HAP-1 (cell line): ENCODE measurements around the gene CEP44.
A peak's percentile ranks its signal among the peaks of the same experiment; 100 is the strongest.

ENCODE experiments used
- DNase-seq, 2 experiments: peaks; one replicate each; pipeline ENCODE4 v3.0.0-alpha.2; 2016 to 2020; ENCODE audit warnings: low spot score in 2 of 2
- H3K27me3 ChIP-seq: fragments of 250-450 bp; sonication (Bioruptor Pico); 2 replicates; pipeline ENCODE4 v1.5.1; 2020; ENCODE audit warnings: low read depth, mild to moderate bottlenecking, moderate library complexity
- H3K36me3 ChIP-seq: fragments of 250-450 bp; sonication (Bioruptor Pico); replicated peaks from 2 replicates; pipeline ENCODE4 v1.5.1; 2020; ENCODE audit warnings: mild to moderate bottlenecking
- H3K4me1 ChIP-seq: fragments of 250-450 bp; sonication (Bioruptor Pico); 2 replicates; pipeline ENCODE4 v1.5.1; 2020; ENCODE audit warnings: mild to moderate bottlenecking
- H3K4me3 ChIP-seq: fragments of 250-450 bp; sonication (Bioruptor Pico); 2 replicates; pipeline ENCODE4 v1.5.1; 2020; ENCODE audit warnings: mild to moderate bottlenecking, moderate library complexity
- H3K9me3 ChIP-seq: fragments of 250-450 bp; sonication (Bioruptor Pico); 2 replicates; pipeline ENCODE4 v1.5.1; 2020; ENCODE audit warnings: mild to moderate bottlenecking, moderate library complexity
- in situ Hi-C: fragments of 300-500 bp; cut with MboI; formaldehyde crosslinking; loops from 3 replicates; pipeline ENCODE4 v1.14.3; 2020; ENCODE audit warnings: low sequenced_read_pairs, inconsistent platforms, mixed read lengths

CEP44 gene

DNA sequence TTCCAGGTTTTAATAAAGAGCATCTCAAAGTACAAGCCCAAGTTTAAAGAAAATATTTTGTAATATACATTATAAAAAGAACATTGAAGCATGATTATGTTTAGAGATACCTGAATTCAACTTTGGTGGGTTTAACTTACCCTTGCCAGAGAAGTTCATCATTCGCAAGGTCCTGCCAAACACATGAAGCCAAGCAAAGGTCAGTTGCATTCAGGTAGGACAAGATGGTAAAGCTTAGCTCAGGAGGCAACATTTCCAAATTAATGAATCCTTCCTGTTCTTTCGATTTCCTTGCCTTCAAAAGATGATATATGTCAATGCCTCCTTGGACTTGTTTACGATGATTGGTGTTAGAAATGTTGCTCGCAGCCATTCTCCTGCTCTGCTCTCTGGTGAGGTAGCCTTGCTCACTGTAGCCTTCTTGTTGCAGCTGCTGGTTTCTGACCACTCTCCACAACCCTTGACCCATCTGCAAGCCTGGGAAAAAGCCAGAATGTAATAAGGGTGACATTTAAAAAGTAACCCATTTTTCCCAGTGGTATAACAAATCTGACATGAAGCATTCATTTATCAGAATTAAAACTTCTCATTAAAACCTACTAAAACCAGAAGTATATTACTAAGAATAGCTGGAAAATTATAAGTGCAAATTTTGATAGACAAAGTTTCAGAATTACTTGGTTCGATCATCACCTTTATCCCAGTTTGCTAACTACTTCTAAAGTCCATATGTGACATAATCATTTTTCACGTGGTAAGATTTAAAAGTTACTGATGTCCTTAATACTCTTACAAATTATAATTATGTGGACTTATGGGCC lies 20.9 kb upstream of the CEP44 start:
- Histone ChIP-seq H3K4me3 (no peak overlapping the region), H3K36me3 (no peaks in the 10 kb centered on the region), H3K4me1 (peaks cover 29% of the 10 kb centered on the region), H3K27me3 (no peaks in the 10 kb centered on the region), H3K9me3 (no peaks in the 10 kb centered on the region)
- DNase-seq: no peak
- in situ Hi-C loops: no loop called here

GRCh38 chr4:174263445-174263736 lies 20.3 kb upstream of the CEP44 start:
- Histone ChIP-seq H3K4me1 (peaks cover 34% of the 10 kb centered on the region), H3K9me3 (no peaks in the 10 kb centered on the region)
- in situ Hi-C loops: no loop called here

GRCh38 chr4:174265916-174266315 lies 17.8 kb upstream of the CEP44 start:
- Histone ChIP-seq H3K27me3 (no peaks in the 10 kb centered on the region), H3K4me1 (peaks cover 27% of the 10 kb centered on the region), H3K36me3 (no peaks in the 10 kb centered on the region), H3K9me3 (no peaks in the 10 kb centered on the region), H3K4me3 (no peak overlapping the region)
- in situ Hi-C loops: no loop called here
- no peak for DNase-seq

More at GRCh38 chr4:174263445-174263736, 20.3 kb upstream of the CEP44 start:
- Histone ChIP-seq H3K27me3 (no peaks in the 10 kb centered on the region), H3K4me3 (no peak overlapping the region), H3K36me3 (no peaks in the 10 kb centered on the region)
- no peak for DNase-seq

- no peaks in the 10 kb centered on the region for H3K36me3 ChIP-seq
- no peak overlapping the region for H3K4me3 ChIP-seq
- no peak for DNase-seq
- H3K27me3 ChIP-seq: no peaks in the 10 kb centered on the region
- in situ Hi-C loops: no loop called here
- no peaks in the 10 kb centered on the region for H3K9me3 ChIP-seq
- H3K4me1 ChIP-seq: peaks cover 27% of the 10 kb centered on the region
These were observed 17.3 kb upstream of the CEP44 start for GRCh38 chr4:174266416-174266815.

DNA sequence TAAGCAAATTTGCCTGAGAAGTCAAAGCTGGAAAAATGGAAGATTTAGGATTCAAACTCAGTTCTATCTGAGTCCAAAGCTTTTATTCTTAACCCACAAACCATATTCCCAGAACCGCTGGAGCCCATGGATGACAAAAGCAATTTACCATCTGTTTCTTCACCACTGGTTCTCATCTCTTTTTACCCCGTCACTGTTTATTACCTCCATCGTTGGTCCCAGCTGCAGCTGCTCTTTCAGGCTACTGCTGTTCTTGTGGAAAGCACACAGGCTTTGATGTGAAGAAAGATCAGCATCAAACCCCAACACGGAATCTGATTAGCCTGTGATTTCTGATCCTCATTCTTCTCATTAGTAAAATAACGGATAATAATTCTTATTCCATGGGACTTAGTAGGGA lies 9.8 kb upstream of the CEP44 start:
- DNase-seq: no peak
- no peaks in the 10 kb centered on the region for H3K9me3 ChIP-seq
- H3K36me3 ChIP-seq: no peaks in the 10 kb centered on the region
- peaks cover 8% of the 10 kb centered on the region for H3K4me1 ChIP-seq
- no peaks in the 10 kb centered on the region for H3K27me3 ChIP-seq
- H3K4me3 ChIP-seq: no peak overlapping the region
- in situ Hi-C loops: no loop called here

- Histone ChIP-seq H3K9me3 (no peaks in the 10 kb centered on the region), H3K4me3 (no peak overlapping the region), H3K27me3 (no peaks in the 10 kb centered on the region), H3K4me1 (peaks cover 8% of the 10 kb centered on the region), H3K36me3 (no peaks in the 10 kb centered on the region)
- in situ Hi-C loops: no loop called here
- no peak for DNase-seq
These were observed 9.3 kb upstream of the CEP44 start for GRCh38 chr4:174274436-174274835.

DNA sequence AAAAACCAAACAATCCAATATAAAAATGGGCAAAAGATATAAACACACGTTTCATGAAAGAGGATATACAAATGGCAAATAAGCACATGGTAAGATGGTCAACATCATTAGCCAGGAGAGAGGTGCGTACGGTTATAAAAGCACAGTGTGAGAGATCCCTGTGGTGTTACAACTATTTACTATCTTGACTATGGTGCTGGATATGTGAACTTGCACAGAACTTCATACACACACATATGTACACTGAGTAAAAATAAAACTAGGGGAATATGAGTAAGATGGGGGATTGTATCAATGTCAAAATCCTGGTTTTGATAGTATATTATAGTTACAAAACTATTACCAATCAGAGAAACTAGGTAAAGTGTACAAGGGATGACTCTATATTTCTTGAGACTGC lies 8.6 kb upstream of the CEP44 start:
- no peaks in the 10 kb centered on the region for H3K36me3 ChIP-seq
- DNase-seq: no peak
- no peaks in the 10 kb centered on the region for H3K27me3 ChIP-seq
- H3K4me3 ChIP-seq: no peak overlapping the region
- H3K4me1 ChIP-seq: peaks cover 8% of the 10 kb centered on the region
- in situ Hi-C loops: no loop called here
- no peaks in the 10 kb centered on the region for H3K9me3 ChIP-seq

DNA sequence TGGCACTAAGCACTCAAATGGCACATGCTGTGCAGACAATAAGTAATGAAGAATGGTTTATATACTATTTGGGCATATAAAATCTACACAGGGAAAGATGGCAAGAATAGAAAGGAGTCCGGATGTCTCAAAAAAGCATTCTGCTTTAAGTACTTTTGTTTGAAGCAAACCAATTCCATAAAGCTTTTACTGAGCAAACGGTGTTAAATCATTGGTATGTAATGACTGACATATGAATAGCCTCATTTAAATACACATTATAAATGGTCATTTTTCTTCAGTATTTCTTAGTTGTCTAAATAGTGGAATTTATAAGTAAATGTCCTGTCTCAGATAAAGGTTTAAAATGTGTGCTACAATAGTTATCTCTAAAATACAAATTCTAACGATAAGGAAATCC lies 6.3 kb upstream of the CEP44 start:
- H3K4me3 ChIP-seq: no peak overlapping the region
- in situ Hi-C loops: no loop called here
- no peaks in the 10 kb centered on the region for H3K27me3 ChIP-seq
- peaks cover 8% of the 10 kb centered on the region for H3K4me1 ChIP-seq
- H3K9me3 ChIP-seq: no peaks in the 10 kb centered on the region
- H3K36me3 ChIP-seq: no peaks in the 10 kb centered on the region
- DNase-seq: peak in 1 of 2 experiments; percentile 33

DNA sequence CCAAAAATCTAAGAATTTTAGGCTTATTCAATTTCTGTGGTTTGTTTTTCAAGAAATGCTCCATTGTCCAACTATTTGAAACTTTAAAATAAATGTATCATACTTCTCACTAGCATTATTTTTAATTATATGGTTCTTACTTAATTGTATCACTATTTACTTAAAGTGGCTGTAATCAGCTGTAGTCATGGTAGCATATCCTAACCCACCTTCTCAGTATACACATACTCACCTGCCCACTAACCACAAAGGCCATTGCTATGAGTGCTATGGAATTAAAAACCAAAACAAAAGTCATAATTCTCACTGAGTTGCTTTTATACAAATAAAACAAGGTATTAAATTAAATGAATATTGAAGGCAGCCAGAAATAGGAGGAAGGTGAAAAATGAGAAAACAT lies 5.2 kb upstream of the CEP44 start:
- in situ Hi-C loops: no loop called here
- DNase-seq: no peak

DNA sequence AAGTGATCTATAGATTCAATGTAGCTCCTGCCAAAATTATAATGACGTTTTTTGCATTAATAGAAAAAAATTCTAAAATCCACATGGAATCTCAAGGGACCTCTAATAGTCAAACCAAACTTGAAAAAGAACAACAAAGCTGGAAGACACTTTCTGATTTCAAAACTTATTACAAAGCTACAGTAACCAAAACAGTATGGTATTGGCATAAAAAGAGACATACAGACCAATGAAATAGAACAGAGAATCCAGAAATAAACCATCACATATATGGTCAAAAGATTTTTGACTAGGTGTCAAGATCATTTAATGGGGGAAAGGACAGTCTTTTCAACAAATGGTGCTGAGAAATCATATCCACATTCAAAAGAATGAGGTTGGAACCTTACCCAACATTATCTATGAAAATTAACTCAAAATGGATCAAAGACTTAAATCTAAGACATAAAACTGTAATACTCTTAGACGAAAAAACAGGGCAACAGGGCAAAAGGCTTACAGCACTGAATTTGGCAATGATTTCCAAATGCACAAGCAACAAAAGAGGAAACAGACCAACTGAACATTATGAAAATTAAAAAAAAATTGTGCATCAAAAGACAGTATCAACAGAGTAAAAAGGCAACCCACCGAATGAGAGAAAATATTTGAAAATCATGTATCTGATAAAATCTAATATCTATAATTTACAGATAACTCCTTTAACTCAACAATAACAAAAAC lies 4.1 kb upstream of the CEP44 start:
- Histone ChIP-seq H3K36me3 (no peaks in the 10 kb centered on the region), H3K4me1 (peaks cover 8% of the 10 kb centered on the region), H3K4me3 (no peak overlapping the region), H3K27me3 (no peaks in the 10 kb centered on the region), H3K9me3 (no peaks in the 10 kb centered on the region)
- DNase-seq: no peak
- in situ Hi-C loops: no loop called here

More for the DNA sequence above, 5.2 kb upstream of the CEP44 start:
- H3K4me3 ChIP-seq: no peak overlapping the region
- no peaks in the 10 kb centered on the region for H3K27me3 ChIP-seq
- no peaks in the 10 kb centered on the region for H3K36me3 ChIP-seq
- H3K4me1 ChIP-seq: peaks cover 8% of the 10 kb centered on the region
- H3K9me3 ChIP-seq: no peaks in the 10 kb centered on the region

GRCh38 chr4:174281182-174281737 lies 2.5 kb upstream of the CEP44 start:
- in situ Hi-C loops: no loop called here
- no peak for DNase-seq
- Histone ChIP-seq H3K36me3 (no peaks in the 10 kb centered on the region), H3K4me3 (no peak overlapping the region), H3K4me1 (peaks cover 13% of the 10 kb centered on the region), H3K9me3 (no peaks in the 10 kb centered on the region), H3K27me3 (no peaks in the 10 kb centered on the region)

DNA sequence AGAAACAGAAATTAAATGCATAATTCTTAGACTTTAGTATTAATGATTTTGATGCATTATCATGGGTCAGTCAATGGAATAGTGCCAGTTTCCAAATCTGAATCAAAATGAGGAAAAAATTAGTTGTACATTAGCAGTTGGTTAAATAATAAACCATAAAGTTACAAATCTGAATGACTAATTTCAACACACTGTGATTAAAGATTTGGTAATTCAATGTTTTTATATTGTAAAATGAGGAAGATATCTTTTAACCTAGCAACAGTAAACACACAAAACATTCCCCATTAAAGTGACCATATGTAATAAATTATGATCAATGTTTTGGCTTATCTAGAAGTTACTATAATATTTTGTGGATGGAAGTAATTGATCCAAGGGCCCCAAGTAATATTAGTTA lies 1.8 kb upstream of the CEP44 start:
- in situ Hi-C loops: no loop called here
- H3K36me3 ChIP-seq: no peaks in the 10 kb centered on the region
- no peaks in the 10 kb centered on the region for H3K9me3 ChIP-seq
- no peaks in the 10 kb centered on the region for H3K27me3 ChIP-seq
- peak overlapping the region; percentile 74 for H3K4me3 ChIP-seq
- peaks cover 17% of the 10 kb centered on the region for H3K4me1 ChIP-seq
- no peak for DNase-seq

- Histone ChIP-seq H3K4me1 (peaks cover 9% of the 10 kb centered on the region), H3K4me3 (peak overlapping the region; percentile 74), H3K27me3 (no peaks in the 10 kb centered on the region), H3K9me3 (no peaks in the 10 kb centered on the region), H3K36me3 (no peaks in the 10 kb centered on the region; the same call in 1 of the 2 replicates)
- peak; percentile 84 to 94 for DNase-seq
- in situ Hi-C loops: no loop called here
These were observed 740 bp upstream of the CEP44 start for GRCh38 chr4:174282836-174283506.

- peak overlapping the region; percentile 74 for H3K4me3 ChIP-seq
- in situ Hi-C loops: no loop called here
- DNase-seq: peak in 1 of 2 experiments; percentile 16
- H3K27me3 ChIP-seq: no peaks in the 10 kb centered on the region
- no peaks in the 10 kb centered on the region for H3K9me3 ChIP-seq
- no peaks in the 10 kb centered on the region; the same call in 1 of the 2 replicates for H3K36me3 ChIP-seq
- peaks cover 8% of the 10 kb centered on the region for H3K4me1 ChIP-seq
These were observed 776 bp downstream of the CEP44 start for GRCh38 chr4:174284487-174284886.
